ENCODE results near the gene LRRN4.

The LRRN4 gene

DNA sequence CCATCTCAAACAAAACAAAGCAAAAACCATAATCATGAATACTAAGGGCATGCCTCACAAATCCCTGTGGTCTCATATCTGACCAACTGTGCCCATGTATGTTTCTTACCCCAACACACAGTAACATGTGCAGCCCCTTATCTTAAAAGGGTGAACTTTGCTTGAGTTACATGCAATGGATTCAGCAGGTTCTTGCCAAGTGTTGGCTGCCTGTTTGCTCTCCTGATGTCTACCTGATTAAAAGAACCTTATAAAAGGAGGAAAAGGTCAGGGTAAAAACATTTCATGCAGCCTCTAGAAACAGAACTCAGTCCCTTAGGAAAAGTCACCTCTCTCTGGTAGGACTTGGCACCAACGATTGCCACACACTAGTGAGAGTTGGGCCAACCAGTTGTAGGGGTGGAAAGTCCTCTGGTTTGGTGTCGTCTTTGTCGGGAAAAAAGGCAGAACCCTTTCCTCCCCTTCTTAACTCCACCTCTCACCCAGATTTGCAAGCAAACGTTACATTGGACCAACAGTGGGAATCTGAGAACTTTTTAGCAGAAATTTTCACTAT lies 14.0 kb upstream of the LRRN4 start:
- H3F3A ChIP-seq (ENCODE audit: low read depth) = no peaks in the 10 kb centered on the region
- no peaks in the 10 kb centered on the region for H3K79me2 ChIP-seq (ENCODE audit: insufficient read depth, low read length)
- H3K4me1 ChIP-seq (ENCODE audit: insufficient read depth, low read length, poor library complexity, severe bottlenecking) = no peaks in the 10 kb centered on the region
- H2AFZ ChIP-seq (ENCODE audit: low read length) = no peak overlapping the region
- no peak overlapping the region for H3K4me3 ChIP-seq (ENCODE audit: low read length, poor library complexity, severe bottlenecking)
- H3K36me3 ChIP-seq (ENCODE audit: insufficient read depth, low read length) = no peaks in the 10 kb centered on the region
- no peaks in the 10 kb centered on the region for H3K9me3 ChIP-seq (ENCODE audit: insufficient read depth, low read depth, low read length)
- no peak overlapping the region for H3K4me2 ChIP-seq (ENCODE audit: low read depth, low read length, poor library complexity, severe bottlenecking)
- H3K9me2 ChIP-seq (replicated peaks; ENCODE audit: low read depth, low read length) = no peaks in the 10 kb centered on the region
- H4K20me1 ChIP-seq (ENCODE audit: insufficient read depth, low read length, poor library complexity, severe bottlenecking) = no peaks in the 10 kb centered on the region
- H3K9ac ChIP-seq (ENCODE audit: low read depth, low read length, poor library complexity, severe bottlenecking) = no peak overlapping the region
- no peak for TF ChIP-seq EZH2phosphoT487 (IDR thresholded peaks at IDR 0.05; ENCODE audit: borderline replicate concordance)
- TF ChIP-seq, protein P1, sequence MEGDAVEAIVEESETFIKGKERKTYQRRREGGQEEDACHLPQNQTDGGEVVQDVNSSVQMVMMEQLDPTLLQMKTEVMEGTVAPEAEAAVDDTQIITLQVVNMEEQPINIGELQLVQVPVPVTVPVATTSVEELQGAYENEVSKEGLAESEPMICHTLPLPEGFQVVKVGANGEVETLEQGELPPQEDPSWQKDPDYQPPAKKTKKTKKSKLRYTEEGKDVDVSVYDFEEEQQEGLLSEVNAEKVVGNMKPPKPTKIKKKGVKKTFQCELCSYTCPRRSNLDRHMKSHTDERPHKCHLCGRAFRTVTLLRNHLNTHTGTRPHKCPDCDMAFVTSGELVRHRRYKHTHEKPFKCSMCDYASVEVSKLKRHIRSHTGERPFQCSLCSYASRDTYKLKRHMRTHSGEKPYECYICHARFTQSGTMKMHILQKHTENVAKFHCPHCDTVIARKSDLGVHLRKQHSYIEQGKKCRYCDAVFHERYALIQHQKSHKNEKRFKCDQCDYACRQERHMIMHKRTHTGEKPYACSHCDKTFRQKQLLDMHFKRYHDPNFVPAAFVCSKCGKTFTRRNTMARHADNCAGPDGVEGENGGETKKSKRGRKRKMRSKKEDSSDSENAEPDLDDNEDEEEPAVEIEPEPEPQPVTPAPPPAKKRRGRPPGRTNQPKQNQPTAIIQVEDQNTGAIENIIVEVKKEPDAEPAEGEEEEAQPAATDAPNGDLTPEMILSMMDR (conservative IDR thresholded peaks at IDR 0.05; ENCODE audit: low read length) = no peak
- H3K27me3 ChIP-seq (ENCODE audit: insufficient read depth, low read length, poor library complexity, severe bottlenecking) = no peaks in the 10 kb centered on the region

DNA sequence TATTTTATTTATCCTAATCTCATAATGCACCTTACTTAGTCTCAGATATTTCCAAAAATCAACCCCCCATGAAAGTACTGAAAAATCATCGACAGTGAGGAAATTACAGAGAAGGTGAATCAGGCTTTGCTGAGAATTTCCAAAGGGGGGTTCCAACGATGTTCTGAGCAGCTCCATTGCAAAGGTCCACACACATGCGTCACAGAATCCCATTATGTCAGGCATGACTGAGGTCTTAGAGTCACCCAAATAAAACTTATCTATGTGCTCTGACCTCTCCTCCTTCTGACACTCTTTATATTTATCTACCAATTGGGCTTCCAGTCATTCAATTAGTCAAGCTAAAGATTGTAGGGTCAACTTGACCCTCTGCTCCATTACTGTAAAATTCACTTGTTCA lies 12.7 kb upstream of the LRRN4 start:
- no peaks in the 10 kb centered on the region for H3F3A ChIP-seq (ENCODE audit: low read depth)
- H3K36me3 ChIP-seq (ENCODE audit: insufficient read depth, low read length) = no peaks in the 10 kb centered on the region
- no peaks in the 10 kb centered on the region for H3K27me3 ChIP-seq (ENCODE audit: insufficient read depth, low read length, poor library complexity, severe bottlenecking)
- no peak overlapping the region for H2AFZ ChIP-seq (ENCODE audit: low read length)
- TF ChIP-seq, protein P1 (conservative IDR thresholded peaks at IDR 0.05; ENCODE audit: low read length) = no peak
- no peak for TF ChIP-seq EZH2phosphoT487 (IDR thresholded peaks at IDR 0.05; ENCODE audit: borderline replicate concordance)
- no peak overlapping the region for H3K4me3 ChIP-seq (ENCODE audit: low read length, poor library complexity, severe bottlenecking)
- H3K9me2 ChIP-seq (replicated peaks; ENCODE audit: low read depth, low read length) = no peaks in the 10 kb centered on the region
- no peaks in the 10 kb centered on the region for H4K20me1 ChIP-seq (ENCODE audit: insufficient read depth, low read length, poor library complexity, severe bottlenecking)
- H3K9ac ChIP-seq (ENCODE audit: low read depth, low read length, poor library complexity, severe bottlenecking) = no peak overlapping the region
- no peaks in the 10 kb centered on the region for H3K79me2 ChIP-seq (ENCODE audit: insufficient read depth, low read length)
- H3K9me3 ChIP-seq (ENCODE audit: insufficient read depth, low read depth, low read length) = no peaks in the 10 kb centered on the region
- no peaks in the 10 kb centered on the region for H3K4me1 ChIP-seq (ENCODE audit: insufficient read depth, low read length, poor library complexity, severe bottlenecking)
- no peak overlapping the region for H3K4me2 ChIP-seq (ENCODE audit: low read depth, low read length, poor library complexity, severe bottlenecking)

DNA sequence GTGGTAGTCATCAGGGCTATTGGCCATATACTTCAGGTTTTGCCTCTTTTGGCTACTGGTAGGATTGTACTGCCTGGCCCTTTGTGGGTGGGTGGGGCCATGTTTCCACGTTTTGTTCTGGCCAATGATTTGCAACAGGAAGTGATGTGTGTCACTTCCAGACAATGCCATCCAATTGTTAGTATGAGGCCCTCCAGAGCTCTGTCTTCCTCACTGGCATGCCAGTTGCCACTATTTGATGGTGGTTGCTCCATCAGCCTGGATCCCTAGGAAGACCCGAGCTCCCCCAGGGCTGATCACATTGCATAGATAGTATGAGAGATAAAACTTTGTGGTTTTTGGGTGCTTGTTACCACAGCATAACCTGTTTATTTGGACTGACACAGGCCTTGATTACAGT lies 7.7 kb upstream of the LRRN4 start:
- no peak overlapping the region for H3K9ac ChIP-seq (ENCODE audit: low read depth, low read length, poor library complexity, severe bottlenecking)
- H3K79me2 ChIP-seq (ENCODE audit: insufficient read depth, low read length) = no peaks in the 10 kb centered on the region
- H4K20me1 ChIP-seq (ENCODE audit: insufficient read depth, low read length, poor library complexity, severe bottlenecking) = no peaks in the 10 kb centered on the region
- H3K27me3 ChIP-seq (ENCODE audit: insufficient read depth, low read length, poor library complexity, severe bottlenecking) = no peaks in the 10 kb centered on the region
- H3F3A ChIP-seq (ENCODE audit: low read depth) = no peaks in the 10 kb centered on the region
- H3K4me2 ChIP-seq (ENCODE audit: low read depth, low read length, poor library complexity, severe bottlenecking) = no peak overlapping the region
- H2AFZ ChIP-seq (ENCODE audit: low read length) = no peak overlapping the region
- no peaks in the 10 kb centered on the region for H3K9me3 ChIP-seq (ENCODE audit: insufficient read depth, low read depth, low read length)
- no peak for TF ChIP-seq EZH2phosphoT487 (IDR thresholded peaks at IDR 0.05; ENCODE audit: borderline replicate concordance)
- TF ChIP-seq, protein P1 (conservative IDR thresholded peaks at IDR 0.05; ENCODE audit: low read length) = no peak
- H3K36me3 ChIP-seq (ENCODE audit: insufficient read depth, low read length) = no peaks in the 10 kb centered on the region
- no peaks in the 10 kb centered on the region for H3K9me2 ChIP-seq (replicated peaks; ENCODE audit: low read depth, low read length)
- no peaks in the 10 kb centered on the region for H3K4me1 ChIP-seq (ENCODE audit: insufficient read depth, low read length, poor library complexity, severe bottlenecking)
- no peak overlapping the region for H3K4me3 ChIP-seq (ENCODE audit: low read length, poor library complexity, severe bottlenecking)
